Tibial nerve (tissue), 4 donors: ENCODE measurements around the gene TRMT44.

ENCODE experiments used
- CTCF ChIP-seq, 5 experiments: fragments of 200-600 bp in 3 of 5; fragments of 450-650 bp in 2 of 5; sonication (generic) in 3 of 5; IDR thresholded peaks; one replicate each; pipeline ENCODE4 v1.5.1; 2016 to 2019; ENCODE audit warnings: antibody characterized with exemption in 5 of 5, mild to moderate bottlenecking in 3 of 5, moderate library complexity in 2 of 5
- EP300 ChIP-seq, 2 donors: sonication (generic); formaldehyde crosslinking; IDR thresholded peaks; one replicate each; pipeline ENCODE4 v1.6.1; 2017; ENCODE audit warnings: antibody characterized with exemption in 2 of 2, mild to moderate bottlenecking in 1 of 2
- POLR2A ChIP-seq, 2 donors: fragments of 450-650 bp; IDR thresholded peaks; one replicate each; pipeline ENCODE4 v1.6.1; 2017; ENCODE audit warnings: antibody characterized with exemption in 2 of 2, mild to moderate bottlenecking in 2 of 2, moderate library complexity in 2 of 2

- TF ChIP-seq CTCF (IDR thresholded peaks at IDR 0.05) (no peak), EP300 (IDR thresholded peaks at IDR 0.05) (no peak), POLR2A (IDR thresholded peaks at IDR 0.05) (no peak)
These were observed 26.4 kb downstream of the TRMT44 start for GRCh38 chr4:8467016-8467415.
